ENCODE data around the gene C2CD4C.
"Not testable (repeated sequence)": the region's sequence is repeated elsewhere in the genome, so short reads cannot be mapped to it uniquely, and the experiment has no call there.

The C2CD4C gene

GRCh38 chr19:397941-398706 lies 10.8 kb downstream of the C2CD4C start:
- DNase-seq = no peak

DNA sequence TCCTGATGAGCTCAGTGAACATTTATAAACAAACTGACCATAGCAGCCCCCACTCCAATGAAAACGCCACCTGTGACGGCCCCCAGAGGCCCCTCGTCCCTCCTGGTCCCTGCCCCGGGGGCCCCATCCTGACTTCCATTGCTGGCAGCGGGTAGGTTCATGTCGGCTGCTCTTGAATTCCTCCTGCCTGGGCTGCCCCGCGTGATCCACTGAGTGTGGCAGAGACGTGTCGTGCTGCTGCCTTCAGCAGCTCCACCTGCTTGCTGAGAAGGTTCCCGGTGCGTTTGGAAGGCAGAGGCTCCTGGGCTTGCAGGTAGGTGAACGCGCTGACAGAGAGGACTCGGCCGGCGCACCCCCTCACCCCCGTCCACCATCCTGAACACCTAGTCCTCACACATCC lies 11.6 kb downstream of the C2CD4C start:
- no peak for DNase-seq

DNA sequence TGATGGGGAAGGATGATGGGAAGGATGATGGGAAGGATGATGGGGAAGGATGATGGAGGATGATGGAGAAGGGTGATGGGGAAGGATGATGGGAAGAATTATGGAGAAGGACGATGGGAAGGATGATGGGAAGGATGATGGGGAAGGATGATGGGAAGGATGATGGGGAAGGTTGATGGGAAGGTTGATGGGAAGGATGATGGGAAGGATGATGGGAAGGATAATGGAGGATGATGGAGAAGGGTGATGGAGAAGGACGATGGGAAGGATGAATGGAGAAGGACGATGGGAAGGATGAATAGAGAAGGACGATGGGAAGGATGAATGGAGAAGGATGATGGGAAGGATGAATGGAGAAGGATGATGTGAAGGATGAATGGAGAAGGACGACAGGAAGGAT lies 13.5 kb downstream of the C2CD4C start:
- no peak for DNase-seq

DNA sequence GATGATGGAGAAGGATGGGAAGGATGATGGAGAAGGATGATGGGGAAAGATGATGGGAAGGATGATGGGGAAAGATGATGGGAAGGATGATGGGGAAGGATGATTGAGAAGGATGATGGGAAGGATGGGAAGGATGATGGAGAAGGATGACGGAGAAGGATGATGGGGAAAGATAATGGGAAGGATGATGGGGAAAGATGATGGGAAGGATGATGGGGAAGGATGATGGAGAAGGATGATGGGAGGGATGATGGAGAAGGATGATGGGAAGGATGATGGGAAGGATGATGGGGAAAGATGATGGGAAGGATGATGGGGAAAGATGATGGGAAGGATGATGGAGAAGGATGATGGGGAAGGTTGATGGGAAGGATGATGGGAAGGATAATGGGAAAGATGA lies 14.1 kb downstream of the C2CD4C start:
- DNase-seq = not testable (repeated sequence)

DNA sequence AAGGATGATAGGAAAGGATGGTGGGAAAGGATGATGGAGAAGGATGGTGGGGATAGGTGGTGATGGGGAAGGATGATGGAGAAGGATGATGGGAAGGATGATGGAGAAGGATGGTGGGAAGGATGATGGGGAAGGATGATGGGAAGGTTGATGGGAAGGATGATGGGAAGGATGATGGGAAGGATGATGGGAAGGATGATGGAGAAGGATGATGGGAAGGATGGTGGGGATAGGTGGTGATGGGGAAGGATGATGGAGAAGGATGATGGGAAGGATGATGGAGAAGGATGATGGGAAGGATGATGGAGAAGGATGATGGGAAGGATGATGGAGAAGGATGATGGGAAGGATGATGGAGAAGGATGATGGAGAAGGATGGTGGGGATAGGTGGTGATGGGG lies 15.4 kb downstream of the C2CD4C start:
- DNase-seq = not testable (repeated sequence)

GRCh38 chr19:392375-392970 lies 16.5 kb downstream of the C2CD4C start:
- no peak for DNase-seq

DNA sequence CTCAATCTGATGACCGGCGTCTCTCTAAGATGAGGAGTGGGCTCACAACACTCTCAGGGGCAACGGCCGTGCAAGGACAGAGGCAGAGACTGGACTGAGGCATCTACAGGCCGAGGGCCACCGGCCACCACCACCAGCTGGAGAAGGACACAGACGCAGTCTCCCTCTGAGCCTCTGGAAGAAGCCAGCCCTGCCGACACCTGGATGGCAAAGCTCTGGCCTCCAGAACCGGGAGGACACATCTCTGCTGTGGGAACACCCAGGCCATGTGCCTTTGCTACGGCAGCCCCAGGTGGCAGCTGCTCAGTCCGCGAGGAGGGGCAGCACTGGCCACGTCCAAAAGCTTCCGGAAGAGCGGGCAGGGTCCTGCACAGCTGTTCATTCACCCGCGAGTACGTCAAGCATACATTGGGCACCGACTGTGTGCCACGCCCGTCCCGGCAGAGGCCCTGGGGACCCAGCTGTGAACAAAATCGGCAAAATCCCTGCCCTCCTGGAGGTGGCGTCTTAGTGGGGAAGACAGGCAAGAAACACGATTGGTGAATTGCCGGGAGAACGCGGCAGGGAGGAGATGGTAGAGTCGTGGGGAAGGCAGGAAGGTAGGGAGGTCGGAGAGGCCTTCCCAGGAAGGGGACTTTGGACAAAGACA lies 17.1 kb downstream of the C2CD4C start:
- no peak for DNase-seq

DNA sequence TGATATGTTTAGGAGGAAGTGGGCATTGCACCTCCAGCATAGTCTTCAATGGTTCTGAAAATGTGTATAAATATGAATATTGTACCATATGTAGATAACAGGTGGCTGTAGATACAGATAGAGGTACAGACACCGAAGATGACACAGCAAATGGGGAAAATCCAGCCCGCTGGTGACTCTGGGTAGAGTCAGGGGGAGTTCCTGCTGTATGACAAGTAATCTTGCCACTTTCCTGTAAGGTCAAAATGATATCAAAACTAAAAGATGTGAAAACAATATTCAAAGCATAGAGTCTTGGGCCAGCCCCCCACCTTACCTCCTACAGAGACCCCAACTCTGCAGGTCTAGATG lies 17.8 kb downstream of the C2CD4C start:
- no peak for DNase-seq

DNA sequence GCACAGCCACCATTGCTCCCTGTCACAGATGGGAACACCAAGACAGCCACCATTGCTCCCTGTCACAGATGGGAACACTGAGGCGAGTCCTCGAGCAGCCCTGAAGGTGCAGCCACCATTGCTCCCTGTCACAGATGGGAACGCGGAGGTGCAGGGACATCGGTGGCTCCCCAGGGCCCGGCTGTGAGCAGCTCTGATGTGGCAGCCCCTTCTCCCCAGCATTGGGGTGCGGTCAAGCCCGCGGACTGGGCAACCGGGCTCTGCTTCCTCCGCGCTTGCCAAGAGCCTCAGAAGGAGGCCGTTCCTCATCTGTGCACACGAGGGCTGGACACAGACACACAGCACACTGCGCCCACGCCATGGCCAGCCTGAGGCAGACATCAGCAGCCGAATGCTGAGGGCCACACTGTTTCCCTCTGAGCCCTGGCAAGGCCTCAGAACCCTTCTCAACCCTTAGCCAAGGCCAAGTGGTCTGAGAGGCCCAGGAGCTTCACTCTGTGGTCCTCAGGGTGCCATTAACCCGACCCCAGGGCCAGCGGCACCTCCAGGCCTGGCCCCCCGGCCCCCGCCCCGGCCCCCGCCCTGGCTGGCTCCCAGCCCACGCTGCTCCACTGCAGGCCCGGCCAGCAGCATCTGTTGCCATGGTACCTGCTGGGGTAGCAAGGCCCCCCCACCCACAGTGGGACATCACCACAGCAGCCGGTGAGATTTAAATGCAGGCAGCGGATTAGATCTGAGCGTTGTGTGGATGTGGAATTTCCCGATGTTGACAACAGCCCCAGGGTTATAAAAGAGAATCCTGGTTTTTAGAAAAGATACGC lies 18.4 kb downstream of the C2CD4C start:
- DNase-seq = no peak

GRCh38 chr19:389935-390289 lies 19.0 kb downstream of the C2CD4C start:
- no peak for DNase-seq

DNA sequence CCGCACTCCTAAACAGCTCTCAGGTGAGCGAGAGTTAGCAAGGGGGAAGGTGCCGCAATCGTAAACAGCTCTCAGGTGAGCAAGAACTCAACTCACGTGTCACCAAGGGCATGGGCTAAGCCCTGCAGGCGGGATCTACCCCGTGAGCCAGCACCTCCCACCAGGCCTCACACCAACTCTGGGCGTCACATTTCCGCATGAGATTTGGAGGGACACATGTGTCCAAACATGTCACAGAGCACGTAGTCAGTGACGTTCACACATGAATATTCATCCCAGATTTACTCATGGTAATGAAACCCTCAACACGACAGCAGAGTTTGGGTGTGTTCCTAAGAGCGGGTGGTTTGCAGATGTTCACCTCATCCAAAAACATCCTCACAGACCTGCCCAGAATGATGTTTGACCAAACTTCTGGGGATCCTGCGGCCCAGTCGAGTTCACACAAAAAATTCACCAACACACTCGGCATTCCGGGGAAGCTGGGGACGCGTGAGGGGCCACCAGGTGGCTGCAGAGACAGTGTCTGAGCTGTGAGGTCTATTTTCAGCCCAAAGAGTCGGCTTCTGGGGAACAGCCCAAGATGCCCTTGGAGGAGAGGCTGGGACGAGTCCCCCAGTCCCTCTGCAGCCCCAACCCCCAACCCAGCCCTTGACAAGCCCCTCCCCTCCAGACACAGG lies 19.6 kb downstream of the C2CD4C start:
- DNase-seq = no peak

DNA sequence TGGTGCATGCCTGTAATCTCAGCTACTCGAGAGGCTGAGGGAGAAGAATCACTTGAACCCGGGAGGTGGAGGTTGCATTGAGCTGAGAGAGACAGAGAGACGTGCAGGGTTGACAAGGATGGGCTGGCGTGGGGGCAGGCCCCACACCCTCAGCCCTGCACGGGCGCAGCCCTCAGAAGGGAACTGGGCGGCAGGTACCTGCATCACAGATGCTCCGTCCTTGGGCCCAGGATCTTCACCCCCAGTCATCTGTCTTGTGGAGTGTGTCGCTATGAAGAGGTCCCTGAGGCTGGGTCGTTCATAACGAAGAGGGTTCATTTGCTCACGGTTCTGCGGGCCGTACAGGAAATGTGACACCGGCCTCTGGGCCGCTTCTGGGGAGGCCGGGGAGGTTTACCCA lies 20.3 kb downstream of the C2CD4C start:
- DNase-seq = no peak

- DNase-seq = no peak
Observed at GRCh38 chr19:387777-388176, 21.2 kb downstream of the C2CD4C start.

DNA sequence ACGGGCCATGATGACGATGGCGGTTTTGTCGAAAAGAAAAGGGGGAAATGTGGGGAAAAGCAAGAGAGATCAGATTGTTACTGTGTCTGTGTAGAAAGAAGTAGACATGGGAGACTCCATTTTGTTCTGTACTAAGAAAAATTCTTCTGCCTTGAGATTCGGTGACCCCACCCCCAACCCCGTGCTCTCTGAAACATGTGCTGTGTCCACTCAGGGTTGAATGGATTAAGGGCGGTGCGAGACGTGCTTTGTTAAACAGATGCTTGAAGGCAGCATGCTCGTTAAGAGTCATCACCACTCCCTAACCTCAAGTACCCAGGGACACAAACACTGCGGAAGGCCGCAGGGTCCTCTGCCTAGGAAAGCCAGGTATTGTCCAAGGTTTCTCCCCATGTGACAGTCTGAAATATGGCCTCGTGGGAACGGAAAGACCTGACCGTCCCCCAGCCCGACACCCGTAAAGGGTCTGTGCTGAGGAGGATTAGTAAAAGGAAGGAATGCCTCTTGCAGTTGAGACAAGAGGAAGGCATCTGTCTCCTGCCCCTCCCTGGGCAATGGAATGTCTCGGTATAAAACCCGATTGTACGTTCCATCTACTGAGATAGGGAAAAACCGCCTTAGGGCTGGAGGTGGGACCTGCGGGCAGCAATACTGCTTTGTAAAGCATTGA lies 22.2 kb downstream of the C2CD4C start:
- DNase-seq = not testable (repeated sequence)

DNA sequence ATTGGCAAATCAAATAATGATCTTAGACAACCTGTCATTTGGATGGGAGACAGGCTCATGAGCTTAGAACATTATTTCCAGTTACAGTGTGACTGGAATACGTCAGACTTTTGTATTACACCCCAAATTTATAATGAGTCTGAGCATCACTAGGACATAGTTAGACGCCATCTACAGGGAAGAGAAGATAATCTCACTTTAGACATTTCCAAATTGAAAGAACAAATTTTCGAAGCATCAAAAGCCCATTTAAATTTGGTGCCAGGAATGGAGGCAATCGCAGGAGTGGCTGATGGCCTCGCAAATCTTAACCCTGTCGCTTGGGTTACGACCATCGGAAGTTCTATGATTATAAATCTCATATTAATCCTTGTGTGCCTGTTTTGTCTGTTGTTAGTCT lies 22.8 kb downstream of the C2CD4C start:
- DNase-seq = not testable (repeated sequence)

DNA sequence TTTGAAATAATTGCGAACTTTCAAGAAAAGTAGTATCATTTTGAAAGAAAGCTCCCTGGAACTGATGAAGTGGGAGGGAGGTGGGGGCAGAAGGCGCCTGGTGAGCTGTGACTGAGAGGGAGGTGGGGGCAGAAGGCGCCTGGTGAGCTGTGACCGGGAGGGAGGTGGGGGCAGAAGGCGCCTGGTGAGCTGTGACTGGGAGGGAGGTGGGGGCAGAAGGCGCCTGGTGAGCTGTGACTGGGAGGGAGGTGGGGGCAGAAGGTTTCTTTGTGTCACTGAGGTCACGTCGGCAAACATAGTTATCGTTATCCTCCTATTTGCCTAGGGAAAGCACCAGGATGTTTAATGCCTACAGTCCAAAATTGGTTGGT lies 24.2 kb downstream of the C2CD4C start:
- no peak for DNase-seq

GRCh38 chr19:383922-384798 lies 24.8 kb downstream of the C2CD4C start:
- no peak for DNase-seq

- DNase-seq = no peak
Observed at GRCh38 chr19:383040-383439, 25.9 kb downstream of the C2CD4C start.

GRCh38 chr19:382578-382977 lies 26.4 kb downstream of the C2CD4C start:
- peak; percentile 45 for DNase-seq

DNA sequence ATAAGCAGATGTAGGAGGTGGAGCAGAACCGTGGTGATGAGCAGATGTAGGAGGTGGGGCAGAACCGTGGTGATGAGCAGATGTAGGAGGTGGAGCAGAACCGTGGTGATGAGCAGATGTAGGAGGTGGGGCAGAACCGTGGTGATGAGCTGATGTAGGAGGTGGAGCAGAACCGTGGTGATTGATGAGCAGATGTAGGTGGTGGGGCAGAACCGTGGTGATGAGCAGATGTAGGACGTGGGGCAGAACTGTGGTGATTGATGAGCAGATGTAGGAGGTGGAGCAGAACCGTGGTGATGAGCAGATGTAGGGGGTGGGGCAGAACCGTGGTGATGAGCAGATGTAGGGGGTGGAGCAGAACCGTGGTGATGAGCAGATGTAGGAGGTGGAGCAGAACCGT lies 27.0 kb downstream of the C2CD4C start:
- not testable (repeated sequence) for DNase-seq

- DNase-seq = not testable (repeated sequence)
Observed at GRCh38 chr19:380618-381219, 28.2 kb downstream of the C2CD4C start.

Data from T1000 (cell line).